ENCODE measurements around the gene UIMC1.

Gene UIMC1

DNA sequence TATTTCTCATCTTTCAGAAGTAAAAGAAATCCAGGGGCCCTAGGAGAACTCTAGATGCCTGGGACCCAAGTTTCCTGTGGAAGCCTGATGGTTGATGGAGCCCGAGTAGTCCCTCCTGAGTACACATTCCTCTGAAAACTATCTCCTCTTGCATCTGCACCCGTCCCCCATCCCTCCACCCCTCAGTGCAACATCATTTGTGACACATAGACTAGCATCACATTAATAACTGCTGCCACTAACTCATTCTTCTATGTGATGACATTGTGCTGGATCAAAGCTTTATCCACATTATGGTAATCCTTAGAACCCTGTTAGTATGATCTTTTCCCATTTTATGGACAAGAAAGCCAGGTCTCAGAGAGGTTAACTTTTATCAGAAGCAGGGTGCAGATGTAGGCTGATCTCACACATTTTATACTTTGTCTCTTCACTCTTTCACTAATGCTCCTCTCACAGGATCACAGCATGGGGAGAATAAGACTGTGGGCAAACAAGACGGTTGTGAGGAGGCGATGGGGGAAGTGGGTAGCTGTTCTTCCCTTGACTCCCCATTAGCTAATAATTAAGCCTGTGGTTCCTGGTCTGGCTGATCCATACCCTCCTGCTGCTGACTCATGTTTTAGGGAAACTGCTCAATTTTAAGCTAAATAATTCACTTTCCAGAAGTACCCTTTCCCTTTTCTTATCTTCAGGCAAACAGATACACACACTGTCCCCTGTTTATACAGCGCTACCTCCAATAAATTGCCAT, 103.5 kb downstream of the UIMC1 start:
- TF ChIP-seq, protein P1, sequence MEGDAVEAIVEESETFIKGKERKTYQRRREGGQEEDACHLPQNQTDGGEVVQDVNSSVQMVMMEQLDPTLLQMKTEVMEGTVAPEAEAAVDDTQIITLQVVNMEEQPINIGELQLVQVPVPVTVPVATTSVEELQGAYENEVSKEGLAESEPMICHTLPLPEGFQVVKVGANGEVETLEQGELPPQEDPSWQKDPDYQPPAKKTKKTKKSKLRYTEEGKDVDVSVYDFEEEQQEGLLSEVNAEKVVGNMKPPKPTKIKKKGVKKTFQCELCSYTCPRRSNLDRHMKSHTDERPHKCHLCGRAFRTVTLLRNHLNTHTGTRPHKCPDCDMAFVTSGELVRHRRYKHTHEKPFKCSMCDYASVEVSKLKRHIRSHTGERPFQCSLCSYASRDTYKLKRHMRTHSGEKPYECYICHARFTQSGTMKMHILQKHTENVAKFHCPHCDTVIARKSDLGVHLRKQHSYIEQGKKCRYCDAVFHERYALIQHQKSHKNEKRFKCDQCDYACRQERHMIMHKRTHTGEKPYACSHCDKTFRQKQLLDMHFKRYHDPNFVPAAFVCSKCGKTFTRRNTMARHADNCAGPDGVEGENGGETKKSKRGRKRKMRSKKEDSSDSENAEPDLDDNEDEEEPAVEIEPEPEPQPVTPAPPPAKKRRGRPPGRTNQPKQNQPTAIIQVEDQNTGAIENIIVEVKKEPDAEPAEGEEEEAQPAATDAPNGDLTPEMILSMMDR (IDR thresholded peaks at IDR 0.05) = no peak

DNA sequence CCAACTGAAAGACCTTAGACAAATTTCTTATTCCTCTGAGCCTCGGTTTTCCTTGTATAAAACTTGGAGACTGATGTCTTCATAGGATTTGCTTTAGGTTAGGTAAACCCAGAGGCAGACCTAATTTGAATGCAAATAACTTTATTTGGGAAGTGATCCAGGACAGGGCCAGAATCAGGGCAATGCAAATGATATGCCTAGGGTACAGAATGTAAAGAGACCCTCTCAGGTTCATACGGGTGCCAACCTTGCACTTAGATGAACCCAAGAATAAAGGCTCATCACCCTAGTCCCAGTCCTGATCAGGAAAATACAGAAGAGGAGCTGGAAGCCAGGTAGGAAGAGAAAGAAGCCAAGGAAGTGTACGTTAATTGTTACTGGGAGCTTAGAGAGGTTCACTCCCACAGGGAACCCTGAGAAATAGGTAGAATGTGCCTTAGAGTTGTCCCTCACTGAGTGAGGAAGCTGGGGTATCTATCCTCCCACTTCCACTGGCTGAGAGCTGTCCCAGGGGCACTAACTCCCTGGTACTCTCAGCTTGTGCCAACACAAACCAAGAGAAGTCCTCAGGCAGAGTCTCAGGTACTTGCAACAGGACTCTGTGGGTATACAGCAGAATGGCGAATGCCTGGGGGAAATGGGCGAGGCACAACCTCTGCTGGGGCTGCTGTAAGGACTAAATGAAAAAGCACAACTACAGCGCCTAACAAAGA, 104.3 kb downstream of the UIMC1 start:
- TF ChIP-seq, protein P1 (IDR thresholded peaks at IDR 0.05) = no peak

DNA sequence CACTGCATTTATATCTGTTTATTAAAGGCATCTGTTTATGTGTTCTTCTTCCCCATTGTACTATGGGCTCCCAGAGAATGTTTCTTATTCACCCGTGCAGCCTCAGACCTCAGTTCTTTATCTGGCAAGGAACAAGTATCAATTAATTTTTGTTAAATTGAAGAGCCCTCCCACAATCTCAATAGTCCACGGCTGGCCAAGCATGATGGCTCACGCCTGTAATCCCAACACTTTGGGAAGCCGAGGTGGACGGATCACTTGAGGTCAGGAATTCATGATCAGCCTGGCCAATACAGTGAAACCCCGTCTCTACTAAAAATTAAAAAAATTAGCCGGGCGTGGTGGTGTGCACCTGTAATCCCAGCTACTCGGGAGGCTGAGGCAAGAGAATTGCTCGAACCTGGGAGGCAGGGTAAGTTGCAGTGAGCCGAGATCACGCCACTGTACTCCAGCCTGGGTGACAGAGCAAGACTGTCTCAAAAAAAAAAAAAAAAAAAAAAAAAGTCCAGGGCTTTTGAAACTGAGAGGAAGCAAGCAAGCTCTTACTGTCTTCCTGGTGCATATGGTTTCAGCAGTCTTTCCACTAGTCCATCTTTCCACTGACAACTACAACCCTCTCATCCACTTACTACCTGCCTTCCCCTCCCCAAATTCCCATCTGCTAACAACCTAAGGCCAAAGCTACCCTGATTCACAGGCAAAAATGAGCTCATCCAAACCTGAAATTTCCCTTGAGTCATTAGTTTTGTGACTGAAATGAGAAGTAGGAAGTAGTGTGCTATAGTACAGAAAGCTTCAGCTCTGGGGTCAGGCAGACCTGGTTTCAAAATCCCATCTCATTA, 105.1 kb downstream of the UIMC1 start:
- TF ChIP-seq, protein P1 (IDR thresholded peaks at IDR 0.05) = no peak

DNA sequence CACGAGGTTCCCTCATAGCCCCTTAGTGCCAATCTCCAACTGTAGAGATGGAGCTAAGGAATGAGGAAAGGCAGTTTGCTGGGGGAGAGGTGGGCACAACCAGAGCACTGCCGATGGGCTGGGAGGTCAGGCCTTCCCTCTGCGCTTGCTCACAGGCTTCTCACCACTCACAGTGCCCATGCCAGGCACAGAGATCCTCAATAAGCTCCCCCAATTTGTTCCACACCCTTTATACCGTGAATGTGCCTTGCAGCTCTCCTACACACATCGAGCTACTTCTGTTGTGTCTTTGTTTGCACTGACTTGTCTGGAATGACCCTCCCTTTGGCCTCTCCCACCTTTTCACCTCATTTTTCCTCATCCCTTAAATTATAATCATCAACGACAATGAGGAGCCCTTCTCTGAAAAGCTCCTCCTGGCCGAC, 105.8 kb downstream of the UIMC1 start:
- TF ChIP-seq, protein P1 (IDR thresholded peaks at IDR 0.05) = no peak

DNA sequence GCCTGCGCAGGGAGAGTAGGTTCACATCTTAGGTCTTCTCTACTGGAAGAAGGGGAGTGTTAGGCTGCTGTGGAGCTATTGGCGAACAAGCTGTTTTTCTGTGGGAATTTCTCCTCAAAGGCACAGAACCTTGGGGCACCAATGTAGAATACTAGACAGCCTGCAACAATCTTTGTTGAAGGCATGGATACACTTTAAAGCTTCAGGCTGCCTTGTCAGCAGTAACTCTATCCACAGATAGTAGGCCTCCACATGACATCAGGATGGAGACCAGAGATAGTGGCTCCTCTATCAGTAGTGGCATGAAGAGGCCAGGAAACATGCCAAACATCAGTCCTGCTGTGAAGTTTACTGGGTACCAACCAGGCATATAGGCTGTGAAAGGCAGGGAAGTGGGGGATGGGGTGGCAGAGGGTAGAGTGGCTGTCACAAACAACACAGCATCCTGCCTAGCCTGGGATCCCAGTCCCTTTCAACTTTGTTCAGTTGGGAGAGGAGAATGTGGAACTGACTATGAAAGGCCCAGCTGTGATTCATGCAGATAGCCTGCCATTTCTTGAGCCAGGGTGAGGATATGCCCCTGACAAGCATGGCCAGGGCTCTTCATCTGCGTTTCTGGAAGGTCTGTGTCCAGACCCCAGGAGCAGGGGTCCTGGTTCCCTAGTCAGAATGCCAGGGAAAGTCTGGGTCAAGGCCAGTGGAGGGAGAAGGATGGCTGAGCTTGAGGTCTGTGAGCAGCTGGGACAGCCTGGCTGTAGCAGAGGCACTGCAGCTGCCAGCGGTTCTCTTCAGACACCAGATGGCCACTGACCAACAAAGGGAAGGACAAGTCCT, 106.4 kb downstream of the UIMC1 start:
- TF ChIP-seq, protein P1 (IDR thresholded peaks at IDR 0.05) = no peak

DNA sequence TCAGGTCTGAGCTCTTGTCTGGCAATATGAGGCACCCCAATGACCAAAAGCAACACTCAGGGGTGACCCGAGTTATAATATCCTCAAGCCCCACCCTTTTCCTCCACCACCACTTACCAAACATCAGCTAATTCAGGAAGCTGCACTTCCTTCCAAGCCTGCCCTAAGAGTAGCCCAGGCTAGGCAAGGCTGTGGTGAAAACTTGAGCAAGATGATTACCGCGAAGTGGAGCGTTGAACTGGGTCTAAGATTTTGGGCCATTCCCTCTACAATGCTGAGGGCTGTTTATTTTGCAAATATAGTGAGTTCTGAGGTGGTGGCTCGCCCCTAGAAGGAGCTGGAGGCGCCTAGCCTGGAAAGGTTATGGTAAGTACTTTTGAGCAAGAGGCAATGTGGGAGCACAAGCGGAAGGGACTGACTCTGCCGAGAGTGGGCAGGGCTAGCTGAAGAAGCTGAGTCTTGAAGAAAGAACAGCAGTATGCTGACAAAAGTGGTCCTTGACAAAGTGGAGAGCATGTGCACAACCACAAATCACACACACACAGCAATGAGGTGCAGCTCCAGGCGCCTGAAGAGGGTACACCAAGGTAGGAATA, 107.2 kb downstream of the UIMC1 start, which contains the start of gene HK3:
HK3 (minus strand) TSS at position 51 of the 596 bp plus-strand sequence. CDS start 3,187 bp downstream, outside the sequence.
- TF ChIP-seq, protein P1 (IDR thresholded peaks at IDR 0.05) = no peak
